Chondrocyte (in vitro differentiated cells): ENCODE data around the gene PLXND1. TPM values are rescaled to one million over a fixed set of nuclear protein-coding genes. Genes with fewer than 3 reads are reported as not detected.

ENCODE experiments used
- DNase-seq: peaks from one replicate; pipeline ENCODE4 v3.0.0; 2021; ENCODE audit warnings: mixed read lengths, low spot score
- H3K27ac Mint-ChIP-seq: one replicate; pipeline ENCODE4 v1.8.0; 2021; ENCODE audit warnings: mild to moderate bottlenecking, moderate library complexity, mixed read lengths; ENCODE audit not compliant: unreplicated experiment
- H3K27me3 Mint-ChIP-seq: 2 replicates; pipeline ENCODE4 v1.8.0; 2021; ENCODE audit warnings: low read depth, mixed read lengths
- H3K36me3 Mint-ChIP-seq: 2 replicates; pipeline ENCODE4 v1.8.0; 2021; ENCODE audit warnings: low read depth, mixed read lengths
- H3K4me1 Mint-ChIP-seq: 2 replicates; pipeline ENCODE4 v1.8.0; 2021; ENCODE audit warnings: low read depth, mild to moderate bottlenecking, mixed read lengths
- H3K4me3 Mint-ChIP-seq: one replicate; pipeline ENCODE4 v1.8.0; 2021; ENCODE audit warnings: mild to moderate bottlenecking, moderate library complexity, mixed read lengths; ENCODE audit not compliant: unreplicated experiment
- H3K9me3 Mint-ChIP-seq: 2 replicates; pipeline ENCODE4 v1.8.0; 2021; ENCODE audit warnings: low read depth, mixed read lengths
- CTCF ChIP-seq: fragments of 200-600 bp; sonication (generic); IDR thresholded peaks from 2 replicates; pipeline ENCODE4 v1.5.0; 2021; ENCODE audit warnings: antibody characterized with exemption, mild to moderate bottlenecking, moderate library complexity
- total RNA-seq: library from RNA; stranded (reverse); gene quantifications from 3 replicates; pipeline ENCODE4 v1.2.1, GENCODE V29; 2021

The PLXND1 gene
- total RNA-seq, 1 donor from 2014 or later = 267 TPM

GRCh38 chr3:129542747-129543146 is 63.7 kb downstream of the PLXND1 start:
- no peak overlapping the region for H3K27ac Mint-ChIP-seq
- TF ChIP-seq CTCF = no peak
- H3K4me1 Mint-ChIP-seq = peaks cover 9% of the 10 kb centered on the region
- DNase-seq = peak; percentile 55
- H3K4me3 Mint-ChIP-seq = no peak overlapping the region
- H3K36me3 Mint-ChIP-seq = no peaks in the 10 kb centered on the region
- H3K27me3 Mint-ChIP-seq = no peaks in the 10 kb centered on the region
- no peaks in the 10 kb centered on the region for H3K9me3 Mint-ChIP-seq

GRCh38 chr3:129540776-129541516 is 65.5 kb downstream of the PLXND1 start:
- H3K27ac Mint-ChIP-seq = no peak overlapping the region
- H3K4me1 Mint-ChIP-seq = peaks cover 9% of the 10 kb centered on the region
- H3K4me3 Mint-ChIP-seq = no peak overlapping the region
- no peaks in the 10 kb centered on the region for H3K27me3 Mint-ChIP-seq
- DNase-seq = no peak
- no peaks in the 10 kb centered on the region for H3K36me3 Mint-ChIP-seq
- no peak for TF ChIP-seq CTCF
- H3K9me3 Mint-ChIP-seq = no peaks in the 10 kb centered on the region

- H3K4me3 Mint-ChIP-seq = no peak overlapping the region
- H3K36me3 Mint-ChIP-seq = no peaks in the 10 kb centered on the region
- no peaks in the 10 kb centered on the region for H3K9me3 Mint-ChIP-seq
- H3K4me1 Mint-ChIP-seq = peaks cover 16% of the 10 kb centered on the region
- no peaks in the 10 kb centered on the region for H3K27me3 Mint-ChIP-seq
- H3K27ac Mint-ChIP-seq = peak overlapping the region; percentile 78
- no peak for TF ChIP-seq CTCF
- DNase-seq = no peak
Observed at GRCh38 chr3:129539206-129539605, 67.3 kb downstream of the PLXND1 start.

GRCh38 chr3:129536804-129537203 is 69.7 kb downstream of the PLXND1 start:
- DNase-seq = no peak
- no peaks in the 10 kb centered on the region for H3K9me3 Mint-ChIP-seq

GRCh38 chr3:129536374-129536667 is 70.2 kb downstream of the PLXND1 start:
- no peak overlapping the region for H3K4me3 Mint-ChIP-seq
- H3K27me3 Mint-ChIP-seq = no peaks in the 10 kb centered on the region
- H3K9me3 Mint-ChIP-seq = no peaks in the 10 kb centered on the region
- H3K36me3 Mint-ChIP-seq = no peaks in the 10 kb centered on the region
- H3K27ac Mint-ChIP-seq = no peak overlapping the region
- TF ChIP-seq CTCF = no peak
- H3K4me1 Mint-ChIP-seq = peaks cover 20% of the 10 kb centered on the region
- DNase-seq = no peak

More at GRCh38 chr3:129536804-129537203, 69.7 kb downstream of the PLXND1 start:
- Mint-ChIP-seq H3K4me3 (no peak overlapping the region), H3K27ac (no peak overlapping the region), H3K4me1 (peaks cover 20% of the 10 kb centered on the region), H3K27me3 (no peaks in the 10 kb centered on the region), H3K36me3 (no peaks in the 10 kb centered on the region)
- TF ChIP-seq CTCF = no peak
